Endothelial cell of umbilical vein (primary cell): ENCODE data around the gene RASGRF2. TPM values are rescaled to one million over a fixed set of nuclear protein-coding genes. Genes with fewer than 3 reads are reported as not detected.

Experiments used
- BruUV-seq: library from RNA; stranded (reverse); fragments of 400-500 nt; replicated peaks from 2 replicates; lab custom pipeline; 2021; lab: Mats Ljungman, UMichigan
- CTCF ChIA-PET: fragments of 300-600, 350-600 bp; sonication (Branson Sonifier 250); formaldehyde crosslinking; loops from one replicate; lab custom pipeline; 2021; ENCODE audit warnings: antibody characterized with exemption, inconsistent platforms; lab: Charles Lee
- POLR2A ChIA-PET: fragments of 300-600, 350-600 bp; sonication (Branson Sonifier 250); formaldehyde crosslinking; loops from one replicate; lab custom pipeline; 2021; ENCODE audit warnings: antibody characterized with exemption, inconsistent platforms; lab: Charles Lee
- DNase-seq: peaks from one replicate; pipeline ENCODE4 v3.0.0-alpha.2; 2011; ENCODE audit warnings: low read depth, low spot score
- FAIRE-seq: peaks from 2 replicates; lab custom pipeline; 2011; peaks lifted over from hg19 to GRCh38; lab: Jason Lieb, UNC
- H2AFZ ChIP-seq: 2 replicates; pipeline ENCODE4 v1.6.0; 2012; ENCODE audit warnings: low read depth, low read length, control low read depth, inconsistent platforms
- H3K27ac ChIP-seq: 2 replicates; pipeline ENCODE4 v1.5.1; 2011; ENCODE audit warnings: low read depth, mild to moderate bottlenecking, control low read depth, low read length, moderate library complexity; ENCODE audit not compliant: insufficient read depth
- H3K27me3 ChIP-seq, 2 experiments: 2 replicates each; pipeline versions ENCODE4 v1.6.0 to v1.6.1; 2011; ENCODE audit warnings: low read length in 2 of 2, mixed read lengths in 1 of 2; ENCODE audit not compliant: control insufficient read depth in 2 of 2, insufficient read depth in 2 of 2
- H3K36me3 ChIP-seq, 2 experiments: 2 replicates in 1 of 2; 3 replicates in 1 of 2; pipeline ENCODE4 v1.5.1; 2011; ENCODE audit warnings: low read length in 2 of 2, mild to moderate bottlenecking in 1 of 2, moderate library complexity in 1 of 2; ENCODE audit not compliant: control insufficient read depth in 2 of 2, insufficient read depth in 2 of 2; ENCODE audit errors: extremely low read depth in 1 of 2
- H3K4me1 ChIP-seq: 3 replicates; pipeline ENCODE4 v1.5.1; 2011; ENCODE audit warnings: mild to moderate bottlenecking, low read length; ENCODE audit not compliant: control insufficient read depth, insufficient read depth; ENCODE audit errors: extremely low read depth
- H3K4me2 ChIP-seq: 2 replicates; pipeline ENCODE4 v1.6.1; 2011; ENCODE audit warnings: low read length, control low read depth, mixed read lengths; ENCODE audit not compliant: insufficient read depth
- H3K4me3 ChIP-seq, 3 experiments: fragments of 200-600 bp in 1 of 3; sonication (generic), shearing (Covaris generic) in 1 of 3; replicated peaks in 1 of 3; 2 replicates each; pipeline ENCODE4 v1.5.1; 2011 to 2016; ENCODE audit warnings: control low read depth in 3 of 3, low read length in 3 of 3, mild to moderate bottlenecking in 2 of 3, inconsistent platforms in 1 of 3, low read depth in 1 of 3, moderate library complexity in 1 of 3; ENCODE audit not compliant: insufficient read depth in 1 of 3
- H3K79me2 ChIP-seq: 2 replicates; pipeline ENCODE4 v1.6.0; 2012; ENCODE audit warnings: low read length, inconsistent platforms; ENCODE audit not compliant: control insufficient read depth, insufficient read depth
- H3K9ac ChIP-seq: replicated peaks from 2 replicates; pipeline ENCODE3; 2011; ENCODE audit warnings: low read length, control low read depth; ENCODE audit not compliant: insufficient read depth; ENCODE audit errors: extremely low read depth
- H3K9me1 ChIP-seq: replicated peaks from 3 replicates; pipeline ENCODE4 v1.6.0; 2011; ENCODE audit warnings: mild to moderate bottlenecking, low read length; ENCODE audit not compliant: control insufficient read depth, insufficient read depth; ENCODE audit errors: extremely low read depth
- H3K9me3 ChIP-seq: replicated peaks from 2 replicates; pipeline ENCODE4 v1.5.1; 2012; ENCODE audit warnings: low read length, inconsistent platforms; ENCODE audit not compliant: control insufficient read depth, insufficient read depth
- H4K20me1 ChIP-seq: replicated peaks from 2 replicates; pipeline ENCODE3; 2011; ENCODE audit warnings: mild to moderate bottlenecking, low read length; ENCODE audit not compliant: control insufficient read depth, insufficient read depth; ENCODE audit errors: extremely low read depth
- CTCF ChIP-seq, 2 donors: IDR thresholded peaks; 1 replicate in 1 of 2; 2 replicates in 1 of 2; pipeline ENCODE4 v1.5.1; 2011; ENCODE audit warnings: low read length in 2 of 2, mild to moderate bottlenecking in 2 of 2, moderate library complexity in 2 of 2, control low read depth in 1 of 2, inconsistent platforms in 1 of 2, low read depth in 1 of 2; ENCODE audit not compliant: insufficient read depth in 1 of 2; ENCODE audit errors: extremely low read depth in 1 of 2
- EZH2 ChIP-seq: IDR thresholded peaks from 2 replicates; pipeline ENCODE4 v1.6.1; 2012; ENCODE audit warnings: borderline replicate concordance, low read depth, mild to moderate bottlenecking, moderate library complexity, low read length, inconsistent platforms; ENCODE audit not compliant: severe bottlenecking
- FOS ChIP-seq: IDR thresholded peaks from 2 replicates; pipeline ENCODE4 v1.6.1; 2011; ENCODE audit warnings: mild to moderate bottlenecking, low read length, moderate library complexity, borderline replicate concordance; ENCODE audit not compliant: insufficient read depth
- GATA2 ChIP-seq: IDR thresholded peaks from 2 replicates; pipeline ENCODE4 v1.7.0; 2011; ENCODE audit warnings: low read depth, mild to moderate bottlenecking, moderate library complexity, mixed read lengths, low read length; ENCODE audit not compliant: insufficient read length, insufficient read depth
- JUN ChIP-seq: IDR thresholded peaks from 2 replicates; pipeline ENCODE4 v1.6.1; 2011; ENCODE audit warnings: borderline replicate concordance, low read depth; ENCODE audit not compliant: insufficient read length, insufficient read depth
- MAX ChIP-seq: IDR thresholded peaks from 2 replicates; pipeline ENCODE4 v1.6.1; 2011; ENCODE audit not compliant: insufficient read depth, insufficient read length
- MYC ChIP-seq: IDR thresholded peaks from one replicate; pipeline ENCODE4 v1.6.1; 2011; ENCODE audit warnings: mild to moderate bottlenecking, low read depth, low read length
- POLR2A ChIP-seq: IDR thresholded peaks from 2 replicates; pipeline ENCODE4 v1.6.1; 2012; ENCODE audit warnings: low read depth, mild to moderate bottlenecking, control low read depth, low read length
- POLR2AphosphoS5 ChIP-seq: IDR thresholded peaks from 2 replicates; pipeline ENCODE4 v1.6.1; 2012; ENCODE audit warnings: low read depth, mild to moderate bottlenecking, control low read depth, low read length, moderate library complexity; ENCODE audit not compliant: insufficient read depth
- dilution Hi-C: fragments of 300-500 bp; cut with MboI; formaldehyde crosslinking; loops from one replicate; pipeline ENCODE4 v1.15.0; 2019; ENCODE audit warnings: low sequenced_read_pairs; ENCODE audit not compliant: extremely low pct_ligation_motif_present
- intact Hi-C: fragments of 100-400 bp; cut with micrococcal nuclease; formaldehyde crosslinking; loops from one replicate; pipeline ENCODE4 v1.10.0; 2022
- polyA plus RNA-seq, 4 experiments: library from polyadenylated mRNA; depleted of rRNA in 3 of 4; stranded (reverse) in 3 of 4; unstranded in 1 of 4; fragments of >200 nt; gene quantifications; 2 replicates each; pipeline versions ENCODE4 v1.2.1 to v1.2.3, GENCODE V29; 2011 to 2012; ENCODE audit warnings: missing spikeins in 1 of 4
- total RNA-seq: library from RNA; stranded (reverse); gene quantifications from 2 replicates; pipeline ENCODE4 v1.2.3, GENCODE V29; 2021

The RASGRF2 gene
- total and polyA plus RNA-seq, 2 donors (not counting 3 experiments of a cell fraction or from before 2014, with no cell fraction given) = 0.41 to 4.0 TPM

- no TSS peak for BruUV-seq
- dilution Hi-C loops (no loop called here), intact Hi-C loops (no loop called here)
- no peak overlapping the region for H3K4me2 ChIP-seq
- H3K9me3 ChIP-seq = no peaks in the 10 kb centered on the region
- no peak for FAIRE-seq
- no peak overlapping the region for H2AFZ ChIP-seq
- peaks cover 0 to 3% of the 10 kb centered on the region in 2 experiments for H3K27me3 ChIP-seq
- no peaks in the 10 kb centered on the region for H3K9me1 ChIP-seq
- H3K36me3 ChIP-seq = no peaks in the 10 kb centered on the region
- no peak overlapping the region for H3K4me3 ChIP-seq
- POLR2A ChIA-PET = no interaction called here
- no peak for DNase-seq
- TF ChIP-seq CTCF (IDR thresholded peaks at IDR 0.05; ENCODE audit: extremely low read depth in 1 of 2, insufficient read depth in 1 of 2, low read depth in 1 of 2, low read length in 2 of 2) (no peak), MAX (no peak), JUN (no peak), EZH2 (no peak), FOS (no peak), POLR2A (no peak), GATA2 (no peak), POLR2AphosphoS5 (no peak), MYC (no peak)
- H3K27ac ChIP-seq = no peak overlapping the region
- CTCF ChIA-PET = no interaction called here
- no peaks in the 10 kb centered on the region for H3K79me2 ChIP-seq
- no peaks in the 10 kb centered on the region for H3K4me1 ChIP-seq
- no peak overlapping the region for H3K9ac ChIP-seq
- H4K20me1 ChIP-seq = no peaks in the 10 kb centered on the region
Observed at GRCh38 chr5:81228084-81228483, 267.9 kb downstream of the RASGRF2 start.
